A673 (cell line): ENCODE data around the gene CDK11B. TPM values are rescaled to one million over a fixed set of nuclear protein-coding genes. Genes with fewer than 3 reads are reported as not detected.
A peak's percentile ranks its signal among the peaks of the same experiment; 100 is the strongest.

Experiments used
- BruUV-seq: library from RNA; stranded (reverse); fragments of 400-500 nt; replicated peaks from 2 replicates; lab custom pipeline; 2021; lab: Mats Ljungman, UMichigan
- CTCF ChIA-PET: fragments of 300-600 bp; sonication (Branson Sonifier 250); formaldehyde crosslinking; loops from one replicate; lab custom pipeline; 2022; ENCODE audit warnings: antibody characterized with exemption; lab: Charles Lee
- POLR2A ChIA-PET: fragments of 300-600 bp; sonication (Branson Sonifier 250); formaldehyde crosslinking; loops from one replicate; lab custom pipeline; 2022; ENCODE audit warnings: antibody characterized with exemption; ENCODE audit not compliant: low non-redundant PET; lab: Charles Lee
- DNase-seq: peaks from one replicate; pipeline ENCODE4 v3.0.0-alpha.2; 2015; ENCODE audit warnings: low spot score
- H3K27ac ChIP-seq: fragments of 200-600 bp; sonication (generic); 2 replicates; pipeline ENCODE4 v1.5.1; 2016; ENCODE audit warnings: mixed run types, low read depth, mild to moderate bottlenecking, mixed read lengths, antibody characterized with exemption, low read length; ENCODE audit not compliant: poor library complexity, severe bottlenecking
- H3K27me3 ChIP-seq: fragments of 200-600 bp; sonication (generic); replicated peaks from 2 replicates; pipeline ENCODE4 v1.6.1; 2017; ENCODE audit warnings: mixed run types, low read depth, mild to moderate bottlenecking, mixed read lengths, antibody characterized with exemption, low read length; ENCODE audit not compliant: insufficient read depth, poor library complexity
- H3K36me3 ChIP-seq: fragments of 200-600 bp; sonication (generic); 2 replicates; pipeline ENCODE4 v1.6.1; 2016; ENCODE audit warnings: mixed run types, mild to moderate bottlenecking, mixed read lengths, antibody characterized with exemption, low read length; ENCODE audit not compliant: insufficient read depth, poor library complexity, severe bottlenecking
- H3K4me1 ChIP-seq: fragments of 200-600 bp; sonication (generic); 2 replicates; pipeline ENCODE4 v1.6.1; 2017; ENCODE audit warnings: mixed run types, mild to moderate bottlenecking, mixed read lengths, antibody characterized with exemption, low read length; ENCODE audit not compliant: insufficient read depth, poor library complexity, severe bottlenecking
- H3K4me3 ChIP-seq: fragments of 200-600 bp; sonication (generic); 2 replicates; pipeline ENCODE4 v1.5.1; 2016; ENCODE audit warnings: low read depth, mixed run types, mild to moderate bottlenecking, mixed read lengths, low read length; ENCODE audit not compliant: poor library complexity, severe bottlenecking
- H3K9me3 ChIP-seq: fragments of 200-600 bp; sonication (generic); 2 replicates; pipeline ENCODE4 v1.6.1; 2016; ENCODE audit warnings: mixed run types, low read depth, mild to moderate bottlenecking, mixed read lengths, antibody characterized with exemption, low read length; ENCODE audit not compliant: poor library complexity, severe bottlenecking
- CTCF ChIP-seq: fragments of 300-800, 200-600 bp; sonication (generic); conservative IDR thresholded peaks from 2 replicates; pipeline ENCODE4 v1.5.1; 2017; ENCODE audit warnings: low read depth, mild to moderate bottlenecking, antibody characterized with exemption, low read length, moderate library complexity, mixed read lengths
- EZH2 ChIP-seq: fragments of 200-600 bp; sonication (generic); IDR thresholded peaks from 2 replicates; pipeline ENCODE4 v1.6.1; 2017; ENCODE audit warnings: borderline replicate concordance, low read depth, mild to moderate bottlenecking, mixed read lengths, antibody characterized with exemption, low read length; ENCODE audit not compliant: poor library complexity, severe bottlenecking
- intact Hi-C: fragments of 100-400 bp; cut with micrococcal nuclease; formaldehyde crosslinking; loops from one replicate; pipeline ENCODE4 v1.10.0; 2022; ENCODE audit not compliant: unreplicated experiment
- total RNA-seq: library from RNA; stranded (reverse); gene quantifications from 2 replicates; pipeline ENCODE4 v1.2.3, GENCODE V29; 2021

The CDK11B gene
- total RNA-seq, 1 experiment from 2014 or later: 38.1 TPM

GRCh38 chr1:1630191-1630964 lies 28.4 kb downstream of the CDK11B start:
- ChIA-PET CTCF (no interaction called here), POLR2A (no interaction called here)
- Histone ChIP-seq H3K4me1 (peaks cover 13% of the 10 kb centered on the region), H3K27ac (no peak overlapping the region), H3K27me3 (peaks cover 18% of the 10 kb centered on the region), H3K4me3 (no peak overlapping the region), H3K36me3 (no peaks in the 10 kb centered on the region), H3K9me3 (no peaks in the 10 kb centered on the region)
- intact Hi-C loops: no loop called here
- no peak for TF ChIP-seq CTCF
- TF ChIP-seq EZH2: no peak
- no TSS peak for BruUV-seq
- peak; percentile 85 for DNase-seq

- H3K4me3 ChIP-seq: no peak overlapping the region
- ChIA-PET POLR2A (no interaction called here), CTCF (no interaction called here)
- H3K9me3 ChIP-seq: no peaks in the 10 kb centered on the region
- H3K4me1 ChIP-seq: peaks cover 15% of the 10 kb centered on the region
- no peak for TF ChIP-seq CTCF
- no peak for TF ChIP-seq EZH2
- intact Hi-C loops: no loop called here
- H3K27me3 ChIP-seq: peaks cover 18% of the 10 kb centered on the region
- H3K27ac ChIP-seq: no peak overlapping the region
- BruUV-seq: no TSS peak
- no peak for DNase-seq
- H3K36me3 ChIP-seq: no peaks in the 10 kb centered on the region
Measured at GRCh38 chr1:1629430-1630190, 29.2 kb downstream of the CDK11B start.

GRCh38 chr1:1628754-1629429 lies 29.9 kb downstream of the CDK11B start:
- intact Hi-C loops: no loop called here
- BruUV-seq: no TSS peak
- H3K27ac ChIP-seq: no peak overlapping the region
- H3K4me3 ChIP-seq: no peak overlapping the region
- no peaks in the 10 kb centered on the region for H3K9me3 ChIP-seq
- CTCF ChIA-PET: no interaction called here
- H3K36me3 ChIP-seq: no peaks in the 10 kb centered on the region
- peaks cover 18% of the 10 kb centered on the region for H3K27me3 ChIP-seq
- TF ChIP-seq EZH2 (no peak), CTCF (no peak)
- peaks cover 15% of the 10 kb centered on the region for H3K4me1 ChIP-seq
- no peak for DNase-seq
- POLR2A ChIA-PET: no interaction called here
